GM21825 (cell line): ENCODE measurements around the gene TEX29.

Source experiments
- ATAC-seq: cut with Tn5 transposase; IDR thresholded peaks from one replicate; pipeline ENCODE4 v1.9.1; 2021; ENCODE audit warnings: mild to moderate bottlenecking, moderate library complexity; ENCODE audit not compliant: unreplicated experiment

The TEX29 gene

GRCh38 chr13:111365149-111366005, 44.9 kb downstream of the TEX29 start:
- no peak for ATAC-seq

GRCh38 chr13:111367340-111367739, 46.9 kb downstream of the TEX29 start:
- ATAC-seq: no peak

GRCh38 chr13:111368091-111368490, 47.6 kb downstream of the TEX29 start:
- ATAC-seq: no peak

GRCh38 chr13:111370147-111370546, 49.7 kb downstream of the TEX29 start:
- no peak for ATAC-seq

- no peak for ATAC-seq
These were observed 50.4 kb downstream of the TEX29 start for GRCh38 chr13:111370570-111371535.

- no peak for ATAC-seq
These were observed 51.3 kb downstream of the TEX29 start for GRCh38 chr13:111371720-111372119.

- ATAC-seq: no peak
These were observed 52.4 kb downstream of the TEX29 start for GRCh38 chr13:111372651-111373425.

GRCh38 chr13:111373486-111373885, 53.0 kb downstream of the TEX29 start:
- no peak for ATAC-seq

- no peak for ATAC-seq
These were observed 60.0 kb downstream of the TEX29 start for GRCh38 chr13:111380431-111380830.

- no peak for ATAC-seq
These were observed 62.0 kb downstream of the TEX29 start for GRCh38 chr13:111382411-111382810.

GRCh38 chr13:111382877-111383276, 62.4 kb downstream of the TEX29 start:
- no peak for ATAC-seq

GRCh38 chr13:111383591-111384440, 63.4 kb downstream of the TEX29 start:
- ATAC-seq: no peak

GRCh38 chr13:111384441-111385182, 64.2 kb downstream of the TEX29 start:
- no peak for ATAC-seq

GRCh38 chr13:111385183-111385857, 64.9 kb downstream of the TEX29 start:
- no peak for ATAC-seq

GRCh38 chr13:111387026-111387871, 66.8 kb downstream of the TEX29 start:
- no peak for ATAC-seq

GRCh38 chr13:111387945-111388600, 67.6 kb downstream of the TEX29 start:
- ATAC-seq: no peak

GRCh38 chr13:111388851-111389500, 68.5 kb downstream of the TEX29 start:
- ATAC-seq: no peak
